ENCODE results near the gene ABHD17A.

ABHD17A gene

DNA sequence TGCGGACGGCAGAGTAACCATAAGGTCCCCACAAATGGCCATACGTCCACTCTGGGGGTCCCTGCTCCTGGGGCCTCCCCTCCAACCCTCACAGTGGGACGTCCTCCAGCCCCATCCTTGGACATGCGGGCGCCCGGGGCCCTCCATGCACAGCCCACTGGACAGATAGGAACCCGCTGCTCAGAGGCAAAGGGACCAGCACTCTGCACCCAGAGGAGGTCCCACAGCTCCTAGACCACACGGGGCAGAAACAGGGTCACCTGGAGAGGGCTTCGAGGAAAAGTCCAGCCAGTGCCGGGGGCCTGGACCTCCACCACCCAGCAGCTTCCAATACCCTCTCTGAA, 48.1 kb downstream of the ABHD17A start:
- no peak for DNase-seq

DNA sequence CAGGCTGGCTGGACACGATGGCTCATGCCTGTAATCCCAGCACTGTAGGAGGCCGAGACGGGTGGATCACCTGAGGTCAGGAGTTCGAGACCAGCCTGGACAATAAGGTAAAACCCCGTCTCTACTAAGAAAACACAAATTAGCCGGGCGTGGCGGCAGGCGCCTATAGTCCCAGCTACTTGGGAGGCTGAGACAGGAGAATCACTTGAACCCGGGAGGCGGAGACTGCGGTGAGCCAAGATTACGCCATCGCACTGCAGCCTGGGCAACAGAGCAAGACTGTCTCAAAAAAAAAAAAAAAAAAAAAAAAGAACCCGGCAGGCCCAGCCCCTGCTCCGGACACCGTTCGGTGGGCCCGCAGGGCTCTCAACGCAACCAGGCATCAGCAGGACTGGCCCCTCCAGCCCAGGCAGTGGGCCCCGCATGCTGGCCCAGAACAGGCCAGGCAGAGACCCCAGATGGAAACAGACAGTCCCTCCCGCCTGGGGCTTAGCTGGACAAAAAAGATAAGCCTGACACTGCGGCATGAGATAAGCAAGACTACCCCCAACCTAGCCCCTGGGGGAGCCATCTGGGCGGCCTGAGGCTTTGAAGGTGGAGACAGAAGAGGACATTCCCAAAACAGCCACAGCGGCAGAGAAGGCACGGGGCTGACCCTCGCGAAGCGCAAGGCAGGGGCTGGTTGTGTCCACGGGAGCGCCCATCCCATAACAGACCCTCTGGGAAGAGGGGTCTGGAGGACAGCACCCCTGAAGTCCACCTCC, 48.7 kb downstream of the ABHD17A start:
- DNase-seq = no peak

DNA sequence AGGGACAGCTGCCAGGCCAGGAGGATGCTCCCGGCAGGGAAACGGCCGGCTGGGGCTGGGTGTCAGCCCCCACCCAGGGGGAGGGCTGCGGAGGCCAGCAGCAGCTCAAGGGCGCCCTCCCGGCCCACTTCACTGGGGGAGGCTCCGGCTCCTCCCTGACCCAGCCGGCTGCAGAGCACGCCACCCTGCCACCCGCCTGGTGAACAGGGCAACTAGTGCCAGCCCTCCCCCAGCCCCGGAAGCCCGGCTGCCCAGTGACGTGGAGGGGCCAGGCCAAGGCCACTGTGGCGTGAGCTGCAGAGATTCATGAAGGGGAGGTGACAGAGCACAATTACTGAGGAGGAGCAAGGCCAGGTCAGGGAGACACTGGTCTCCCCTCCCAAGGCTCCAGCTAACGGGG, 51.8 kb downstream of the ABHD17A start:
- DNase-seq = no peak

DNA sequence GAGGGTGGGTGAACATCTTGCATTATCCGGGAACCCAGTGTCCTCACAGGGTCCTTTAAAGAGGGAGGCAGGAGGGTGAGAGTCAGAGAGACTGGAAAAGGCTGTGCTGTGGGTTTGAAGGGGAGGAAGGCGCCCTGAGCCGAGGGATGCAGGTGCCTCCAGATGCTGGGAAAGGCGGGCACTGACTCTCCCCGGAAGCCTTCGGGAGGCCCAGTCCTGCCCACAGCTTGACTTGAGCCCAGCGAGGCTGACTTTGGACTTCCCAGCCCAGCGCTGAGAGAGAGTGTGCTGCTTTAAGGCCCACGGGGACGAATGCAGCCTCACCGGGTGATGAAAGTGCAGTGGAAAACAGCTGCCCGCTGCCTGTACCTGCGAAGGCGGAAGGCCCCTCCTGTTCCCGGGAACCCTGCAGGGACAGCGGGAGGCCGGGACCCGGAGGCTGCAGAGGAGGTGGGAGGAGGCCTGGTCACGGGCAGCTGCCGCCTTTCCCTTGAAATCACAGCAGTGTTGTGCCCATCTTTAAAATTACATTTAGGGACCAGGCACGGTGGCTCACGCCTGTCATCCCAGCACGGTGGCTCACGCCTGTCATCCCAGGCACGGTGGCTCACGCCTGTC, 53.1 kb downstream of the ABHD17A start:
- no peak for DNase-seq

DNA sequence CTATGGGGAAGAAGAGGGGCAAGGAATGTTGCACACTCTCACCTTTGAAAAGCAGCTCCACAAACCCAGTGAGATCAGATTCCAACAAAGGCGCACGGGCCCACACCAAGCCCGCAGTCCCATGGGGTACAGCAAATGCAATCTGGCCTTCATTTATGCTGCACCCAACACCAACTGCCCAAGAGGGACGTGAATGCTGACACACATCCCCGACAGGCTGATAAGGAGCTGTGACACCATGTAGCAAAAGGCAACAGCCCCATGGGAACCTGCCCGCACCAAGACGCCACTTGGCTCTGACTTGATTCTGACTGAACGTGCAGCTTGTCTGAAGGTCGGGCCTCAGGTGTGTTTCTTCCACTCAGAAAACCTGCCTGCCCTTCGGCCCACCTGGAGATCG, 54.3 kb downstream of the ABHD17A start:
- DNase-seq = no peak

DNA sequence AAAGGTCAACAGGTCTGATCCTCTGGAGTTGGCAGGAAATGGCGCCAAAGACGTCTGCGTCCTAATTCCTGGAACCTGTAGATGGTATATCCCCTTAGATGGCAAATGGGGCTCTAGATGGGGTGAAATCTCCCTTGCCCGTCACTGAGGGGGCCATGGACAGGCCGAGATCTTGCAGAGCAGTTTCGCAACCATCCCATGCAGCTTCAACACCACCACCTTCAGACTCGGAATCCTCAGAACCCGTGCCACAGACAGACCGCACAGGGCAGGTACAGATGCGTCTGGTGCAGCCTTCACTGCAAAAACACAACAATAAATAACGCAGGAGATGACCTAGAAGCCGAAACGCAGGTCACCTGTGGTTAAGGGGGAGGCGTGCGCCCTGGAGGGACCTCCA, 54.7 kb downstream of the ABHD17A start:
- no peak for DNase-seq

DNA sequence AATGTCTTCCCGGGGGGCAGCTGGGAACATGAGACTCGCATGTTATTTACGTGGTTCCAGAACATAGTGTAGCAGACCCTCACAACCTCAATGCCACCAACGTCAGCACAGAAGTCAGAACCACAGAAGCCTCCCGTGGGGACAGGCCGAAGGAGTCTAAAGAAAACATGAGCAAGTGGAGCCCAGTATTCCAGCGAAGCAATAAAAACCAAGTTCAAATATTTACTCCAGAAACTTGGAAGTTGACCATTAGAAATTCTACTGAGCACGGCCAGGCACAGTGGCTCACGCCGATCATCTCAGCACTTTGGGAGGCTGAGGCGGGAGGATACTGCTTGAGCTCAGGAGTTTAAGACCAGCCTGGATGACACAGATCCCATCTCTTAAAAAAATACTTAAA, 55.3 kb downstream of the ABHD17A start:
- no peak for DNase-seq

DNA sequence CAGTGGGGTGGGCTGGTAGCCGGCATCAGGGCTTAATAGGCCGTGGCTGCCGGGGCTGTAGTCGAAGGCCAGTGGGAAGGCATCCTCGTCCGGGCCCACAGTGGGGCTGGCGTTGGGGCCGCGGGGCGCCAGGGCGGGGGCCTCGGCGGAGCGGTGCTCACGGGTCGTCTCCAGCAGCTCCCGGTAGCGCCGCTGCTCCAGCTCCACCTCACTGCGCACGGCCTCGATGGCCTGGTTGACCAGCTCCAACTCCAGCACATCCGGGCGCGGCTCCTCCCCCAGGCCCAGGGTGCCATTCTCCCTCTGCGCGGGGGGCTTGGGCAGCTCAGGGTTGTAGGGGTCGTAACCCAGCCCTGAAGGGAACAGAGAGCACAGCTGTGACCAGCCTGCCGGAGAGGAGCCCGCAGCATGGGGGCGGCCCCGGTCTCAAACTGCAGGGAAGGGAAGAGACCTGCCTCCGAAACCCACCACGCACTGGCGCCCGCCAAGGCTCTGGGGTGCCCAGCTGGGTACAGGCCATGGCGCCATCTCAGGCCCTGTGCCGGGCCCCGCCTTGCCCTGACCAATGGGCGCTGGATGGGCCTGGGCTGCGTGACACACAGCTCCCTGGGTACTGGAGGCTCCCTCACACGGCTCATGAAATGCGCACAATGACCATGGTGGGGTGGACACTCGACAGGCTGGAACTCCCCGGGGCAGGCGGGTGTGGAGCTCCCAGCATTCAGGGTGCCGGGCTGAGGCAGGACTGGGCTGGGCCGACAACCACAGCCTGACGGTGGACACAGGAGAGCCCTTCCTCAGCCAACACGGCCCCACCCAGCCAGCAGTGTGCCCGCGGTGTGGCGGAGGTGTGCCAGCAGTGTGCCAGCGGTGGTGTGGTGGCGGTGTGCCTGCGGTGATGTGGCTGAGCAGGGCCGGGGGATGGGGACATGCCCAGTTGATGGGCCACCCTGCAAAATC, 56.7 kb downstream of the ABHD17A start:
- DNase-seq = no peak

DNA sequence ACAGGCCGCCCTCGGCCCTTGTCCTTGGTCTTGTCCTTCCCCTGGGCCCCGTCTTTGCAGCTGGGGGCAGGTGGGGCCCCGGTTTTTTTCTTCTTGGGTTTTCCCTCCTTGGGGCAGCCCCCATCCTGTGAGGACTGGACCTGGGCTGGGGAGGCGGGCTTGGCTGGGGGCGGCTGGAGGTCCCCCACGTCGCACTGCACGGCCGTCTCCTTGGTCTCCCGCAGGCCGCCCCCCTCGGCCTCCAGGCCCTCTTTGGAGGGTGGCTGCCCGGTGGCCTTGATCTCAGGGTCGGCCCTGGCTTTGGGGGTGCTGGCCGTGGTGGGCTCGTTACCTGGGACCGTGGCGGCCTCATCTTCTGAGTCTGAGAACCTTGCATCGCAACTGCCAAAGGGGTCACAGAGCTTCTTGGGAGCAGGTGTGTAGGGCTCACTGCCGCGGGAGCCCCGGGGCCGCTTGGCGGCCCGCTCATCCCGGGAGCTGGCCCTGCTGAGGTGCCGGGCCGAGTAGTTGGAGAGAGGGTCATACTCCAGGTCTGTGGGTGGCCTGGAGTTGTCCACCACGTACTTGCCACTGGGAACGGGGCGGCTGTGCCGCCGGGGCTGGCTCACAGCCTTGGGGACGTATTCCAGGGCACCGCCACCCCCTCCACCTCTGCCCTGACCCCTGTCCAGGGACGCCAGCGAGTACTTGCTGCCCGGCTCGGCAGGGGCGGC, 57.6 kb downstream of the ABHD17A start:
- no peak for DNase-seq
